WERI-Rb-1 (cell line): ENCODE results near the gene KLHL3.
A peak's percentile ranks its signal among the peaks of the same experiment; 100 is the strongest.
"Not testable (repeated sequence)": the region's sequence is repeated elsewhere in the genome, so short reads cannot be mapped to it uniquely, and the experiment has no call there.

Experiments
- DNase-seq: peaks from one replicate; pipeline ENCODE4 v3.0.0-alpha.2; 2020
- H3K27ac ChIP-seq: fragments of 250-450 bp; sonication (Bioruptor Pico); 2 replicates; pipeline ENCODE4 v1.5.1; 2020; ENCODE audit warnings: mild to moderate bottlenecking, moderate library complexity
- H3K27me3 ChIP-seq: fragments of 250-450 bp; sonication (Bioruptor Pico); 2 replicates; pipeline ENCODE4 v1.5.1; 2021; ENCODE audit warnings: mild to moderate bottlenecking, low read depth, moderate library complexity; ENCODE audit not compliant: insufficient read depth, severe bottlenecking
- H3K36me3 ChIP-seq: fragments of 250-450 bp; sonication (Bioruptor Pico); 2 replicates; pipeline ENCODE4 v1.5.1; 2020; ENCODE audit warnings: mild to moderate bottlenecking, moderate library complexity
- H3K4me3 ChIP-seq: 2 replicates; pipeline ENCODE4 v1.5.1; 2011; ENCODE audit warnings: low read depth, mild to moderate bottlenecking, control low read depth, low read length
- H3K9me3 ChIP-seq: fragments of 250-450 bp; sonication (Bioruptor Pico); 2 replicates; pipeline ENCODE4 v1.5.1; 2021; ENCODE audit warnings: mild to moderate bottlenecking, moderate library complexity; ENCODE audit not compliant: severe bottlenecking
- CTCF ChIP-seq: IDR thresholded peaks from 2 replicates; pipeline ENCODE4 v1.5.1; 2011; ENCODE audit warnings: low read depth, mild to moderate bottlenecking, control low read depth, inconsistent platforms, low read length

KLHL3 gene

DNA sequence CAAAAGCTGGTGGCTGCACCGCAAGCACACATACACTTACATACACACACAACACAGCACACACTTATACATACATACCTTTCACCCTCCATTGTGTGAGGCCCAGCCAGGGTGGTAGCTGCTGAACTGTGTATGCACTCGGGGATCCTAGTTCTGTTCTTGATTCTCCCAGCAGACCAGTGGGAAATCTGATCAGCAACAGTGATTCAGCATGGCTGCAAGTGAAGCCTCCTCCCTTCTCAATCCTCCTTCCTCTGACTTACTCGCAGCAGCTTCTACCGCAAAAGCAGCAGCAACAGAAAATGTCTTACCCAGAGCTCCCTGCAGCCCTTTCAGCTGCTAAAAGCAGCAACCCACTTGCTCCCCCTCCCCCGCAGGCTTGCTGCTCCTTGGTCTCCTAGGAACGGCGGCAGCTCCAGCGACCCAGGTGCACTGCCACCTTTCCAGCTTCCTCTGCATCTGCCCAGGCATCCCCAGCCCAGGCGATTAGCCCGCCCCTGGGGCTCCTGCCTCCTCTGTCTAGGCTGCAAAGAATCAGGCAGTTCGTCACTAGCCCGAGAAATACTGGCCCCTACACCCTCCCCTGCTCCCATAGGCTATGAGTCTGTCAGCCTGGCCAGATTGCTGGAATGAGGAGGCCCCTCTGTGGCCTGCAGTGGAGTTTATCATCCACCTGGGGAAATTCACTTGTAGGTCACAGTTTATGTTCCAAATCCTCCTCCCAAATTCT lies at the start of gene KLHL3:
KLHL3 (minus strand) TSS at position 535 of the 730 bp plus-strand sequence; CDS start at position 92, 443 bp downstream.
- H3K36me3 ChIP-seq, result no peaks in the 10 kb centered on the region
- H3K4me3 ChIP-seq, result peak within 1 kb of the TSS; percentile 48
- peak; percentile 54; the same call in 1 of the 2 replicates for TF ChIP-seq CTCF
- H3K27me3 ChIP-seq, result no peaks in the 10 kb centered on the region
- peak; percentile 80 for DNase-seq
- no peaks in the 10 kb centered on the region for H3K9me3 ChIP-seq
- peak within 1 kb of the TSS; percentile 48 for H3K27ac ChIP-seq

DNA sequence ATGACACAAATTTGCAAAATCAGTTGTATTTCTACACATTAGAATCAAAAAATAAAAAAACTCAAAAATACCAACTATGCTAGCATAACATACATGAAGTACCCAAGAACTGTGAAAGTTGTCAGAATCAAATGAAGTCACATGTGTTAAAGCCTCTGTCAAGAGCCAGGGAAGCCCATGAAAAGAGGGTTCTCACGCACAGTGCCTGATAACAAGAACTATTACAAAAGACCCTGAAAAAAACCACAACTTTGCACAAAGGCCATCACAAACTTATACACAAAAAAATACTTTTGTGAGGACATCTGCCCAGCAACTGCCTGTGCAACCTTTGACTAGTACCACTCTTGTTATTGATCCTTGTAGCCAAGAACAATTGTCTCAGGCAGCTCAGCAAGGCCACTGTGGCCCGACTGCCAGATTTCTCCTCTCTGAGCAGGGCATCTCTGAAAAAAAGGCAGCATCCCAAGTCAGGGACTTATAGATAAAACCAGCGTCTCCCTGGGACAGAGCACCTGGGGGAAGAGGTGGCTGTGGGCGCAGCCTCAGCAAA lies 47.2 kb upstream of the KLHL3 start:
- Histone ChIP-seq H3K27ac (no peak overlapping the region), H3K36me3 (no peaks in the 10 kb centered on the region), H3K4me3 (no peak overlapping the region), H3K27me3 (no peaks in the 10 kb centered on the region), H3K9me3 (no peaks in the 10 kb centered on the region)
- no peak for TF ChIP-seq CTCF
- DNase-seq, result no peak

- Histone ChIP-seq H3K4me3 (no peak overlapping the region), H3K36me3 (no peaks in the 10 kb centered on the region), H3K9me3 (no peaks in the 10 kb centered on the region), H3K27ac (no peak overlapping the region), H3K27me3 (no peaks in the 10 kb centered on the region)
- no peak for DNase-seq
- TF ChIP-seq CTCF, result no peak
Observed at GRCh38 chr5:137782055-137782454, 46.2 kb upstream of the KLHL3 start.

- H3K27me3 ChIP-seq, result no peaks in the 10 kb centered on the region
- no peak for DNase-seq
- no peaks in the 10 kb centered on the region for H3K36me3 ChIP-seq
- no peaks in the 10 kb centered on the region for H3K9me3 ChIP-seq
- TF ChIP-seq CTCF, result peak; percentile 24; the same call in 1 of the 2 replicates
- no peak overlapping the region for H3K27ac ChIP-seq
- H3K4me3 ChIP-seq, result no peak overlapping the region
Observed at GRCh38 chr5:137778772-137779564, 43.1 kb upstream of the KLHL3 start.

DNA sequence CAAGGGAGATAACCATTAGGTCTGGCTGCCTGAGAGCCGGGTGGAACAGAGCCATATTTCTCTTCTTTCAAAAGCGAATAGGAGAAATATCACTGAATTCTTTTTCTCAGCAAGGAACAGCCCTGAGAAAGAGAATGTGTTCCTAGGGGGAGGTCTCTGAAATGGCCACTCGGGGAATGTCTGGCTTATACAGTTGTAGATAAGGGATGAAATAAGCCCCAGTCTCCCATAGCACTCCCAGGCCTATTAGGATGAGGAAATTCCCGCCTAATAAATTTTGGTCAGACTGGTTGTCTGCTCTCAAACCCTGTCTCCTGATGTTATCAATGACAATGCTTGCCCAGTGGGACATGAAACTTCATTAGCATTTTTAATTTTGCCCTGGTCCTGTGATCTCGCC lies 32.0 kb upstream of the KLHL3 start:
- not testable (repeated sequence) for H3K4me3 ChIP-seq, H3K27me3 ChIP-seq, H3K27ac ChIP-seq, H3K36me3 ChIP-seq, DNase-seq
- peaks cover 11% of the 10 kb centered on the region for H3K9me3 ChIP-seq

- DNase-seq, result no peak
- Histone ChIP-seq H3K4me3 (no peak overlapping the region), H3K27me3 (no peaks in the 10 kb centered on the region), H3K36me3 (no peaks in the 10 kb centered on the region), H3K27ac (no peak overlapping the region), H3K9me3 (no peaks in the 10 kb centered on the region)
- TF ChIP-seq CTCF, result no peak
Observed at GRCh38 chr5:137761566-137761965, 25.7 kb upstream of the KLHL3 start.
